ENCODE measurements around the gene EXD3. TPM values are rescaled to one million over a fixed set of nuclear protein-coding genes. Genes with fewer than 3 reads are reported as not detected.

EXD3 gene
- total RNA-seq, 2 experiments from 2014 or later, result 20.8 to 27.0 TPM

- Histone ChIP-seq H3K36me3 (ENCODE audit: insufficient read depth, low read length) (no peaks in the 10 kb centered on the region), H3K27ac (ENCODE audit: low read depth, low read length, poor library complexity, severe bottlenecking) (no peak overlapping the region), H3K4me1 (ENCODE audit: insufficient read depth, low read length, poor library complexity, severe bottlenecking) (peaks cover 45% of the 10 kb centered on the region), H4K20me1 (ENCODE audit: insufficient read depth, low read length) (no peaks in the 10 kb centered on the region), H2AFZ (ENCODE audit: low read length) (no peak overlapping the region), H3K79me2 (ENCODE audit: insufficient read depth, low read depth, low read length) (no peaks in the 10 kb centered on the region), H3K4me2 (ENCODE audit: low read length) (no peak overlapping the region), H3K4me3 (ENCODE audit: low read depth, low read length, poor library complexity, severe bottlenecking) (no peak overlapping the region), H3K9me2 (ENCODE audit: insufficient read depth, low read length) (no peaks in the 10 kb centered on the region), H3K9me3 (ENCODE audit: low read length) (no peaks in the 10 kb centered on the region)
- ChIA-PET CTCF (ENCODE audit: unreplicated experiment) (no interaction called here), POLR2A (no interaction called here)
- no peak for TF ChIP-seq CTCF (conservative IDR thresholded peaks at IDR 0.05; ENCODE audit: low read length)
- TF ChIP-seq EZH2phosphoT487 (IDR thresholded peaks at IDR 0.05; ENCODE audit: borderline replicate concordance, low read depth, low read length), result no peak
- intact Hi-C loops (cut with micrococcal nuclease; ENCODE audit: unreplicated experiment), result loop anchor here (5.0 kb wide), 1 partner anchor 143 kb away; no protein-coding TSS in a partner anchor
- no peak for DNase-seq (ENCODE audit: low spot score)
- no TSS peak for BruUV-seq (replicated peaks)
Observed at GRCh38 chr9:137303893-137304382, 119.0 kb downstream of the EXD3 start.

DNA sequence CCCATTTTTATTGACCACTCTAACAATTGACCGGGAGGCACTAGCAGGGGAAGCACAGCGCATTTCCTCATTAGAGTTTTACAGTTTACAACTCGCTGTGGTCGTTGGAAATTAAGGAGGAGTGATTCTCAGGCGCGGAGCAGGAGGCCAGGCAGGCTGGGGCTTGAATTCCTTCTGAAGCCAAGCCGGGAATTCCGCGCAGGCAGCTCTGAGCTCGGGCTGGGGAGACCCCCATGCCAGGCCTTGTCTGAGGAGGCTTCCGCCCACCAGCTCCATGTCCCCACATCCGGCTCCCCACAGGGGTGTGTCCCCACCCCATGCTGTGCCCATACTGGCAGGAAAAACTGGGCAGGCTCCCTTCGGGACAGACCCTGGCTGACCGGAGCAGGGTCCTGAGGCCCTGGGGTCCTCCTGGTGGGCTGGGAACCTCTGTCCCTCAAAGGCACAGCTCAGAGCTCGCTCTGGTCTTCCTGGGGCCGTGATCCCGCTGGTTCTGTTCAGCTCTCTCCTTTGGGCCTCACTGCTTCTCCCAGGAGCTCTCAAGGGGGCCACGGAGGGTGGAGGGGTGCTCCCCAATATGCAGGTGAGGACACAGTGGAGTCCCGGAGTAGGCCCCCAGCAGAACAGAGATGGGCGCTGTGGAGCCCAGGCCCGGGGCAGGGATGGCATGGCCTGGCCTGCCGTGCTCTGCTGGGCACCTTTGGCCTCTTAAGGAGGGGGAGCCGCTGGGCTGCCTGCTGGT is 119.6 kb downstream of the EXD3 start:
- CTCF ChIA-PET (ENCODE audit: unreplicated experiment), result interaction anchor here (0.6 kb wide), 1 partner anchor 23 kb away, joined by 4 read pairs; no protein-coding TSS in a partner anchor
- Histone ChIP-seq H2AFZ (ENCODE audit: low read length) (no peak overlapping the region), H3K36me3 (ENCODE audit: insufficient read depth, low read length) (no peaks in the 10 kb centered on the region), H3K4me3 (ENCODE audit: low read depth, low read length, poor library complexity, severe bottlenecking) (no peak overlapping the region), H3K4me2 (ENCODE audit: low read length) (no peak overlapping the region; the same call in 1 of the 2 replicates), H3K9me3 (ENCODE audit: low read length) (no peaks in the 10 kb centered on the region), H3K27ac (ENCODE audit: low read depth, low read length, poor library complexity, severe bottlenecking) (no peak overlapping the region), H3K4me1 (ENCODE audit: insufficient read depth, low read length, poor library complexity, severe bottlenecking) (peaks cover 45% of the 10 kb centered on the region), H4K20me1 (ENCODE audit: insufficient read depth, low read length) (no peaks in the 10 kb centered on the region), H3K9me2 (ENCODE audit: insufficient read depth, low read length) (no peaks in the 10 kb centered on the region), H3K79me2 (ENCODE audit: insufficient read depth, low read depth, low read length) (no peaks in the 10 kb centered on the region)
- intact Hi-C loops (cut with micrococcal nuclease; ENCODE audit: unreplicated experiment), result loop anchor here (5.0 kb wide), 1 partner anchor 144 kb away; no protein-coding TSS in a partner anchor
- POLR2A ChIA-PET, result no interaction called here
- TF ChIP-seq EZH2phosphoT487 (IDR thresholded peaks at IDR 0.05; ENCODE audit: borderline replicate concordance, low read depth, low read length), result no peak
- TF ChIP-seq CTCF (conservative IDR thresholded peaks at IDR 0.05; ENCODE audit: low read length), result no peak
- no peak for DNase-seq (ENCODE audit: low spot score)
- no TSS peak for BruUV-seq (replicated peaks)
